IMR-90 (cell line): ENCODE results near the gene SLIT3. TPM values are rescaled to one million over a fixed set of nuclear protein-coding genes. Genes with fewer than 3 reads are reported as not detected.

ENCODE experiments used
- ATAC-seq: fragments of 200-7000 bp; cut with Tn5 transposase; 2 replicates; pipeline ENCODE4 v1.9.1; 2020; ENCODE audit warnings: low read depth, mild to moderate bottlenecking, moderate library complexity
- BruUV-seq: library from RNA; stranded (reverse); fragments of 400-500 nt; replicated peaks from 2 replicates; lab custom pipeline; 2021; lab: Mats Ljungman, UMichigan
- CTCF ChIA-PET: fragments of 300-600 bp; formaldehyde crosslinking; extraction: SDS; loops from one replicate; lab custom pipeline; 2021; ENCODE audit warnings: antibody characterized with exemption; lab: Yijun Ruan, JAX
- POLR2A ChIA-PET: fragments of 300-600 bp; sonication (Branson Sonifier 250); formaldehyde crosslinking; loops from one replicate; lab custom pipeline; 2022; ENCODE audit warnings: antibody characterized with exemption; ENCODE audit not compliant: unreplicated experiment; lab: Charles Lee
- DNase-seq: peaks from one replicate; pipeline ENCODE4 v3.0.0; 2013
- H2AFZ ChIP-seq: replicated peaks from 2 replicates; pipeline ENCODE3; 2013; ENCODE audit warnings: low read length, mild to moderate bottlenecking; ENCODE audit not compliant: poor library complexity
- H2AK5ac ChIP-seq: 2 replicates; pipeline ENCODE4 v1.6.1; 2013; ENCODE audit warnings: low read depth, low read length, inconsistent platforms
- H2AK9ac ChIP-seq: replicated peaks from 2 replicates; pipeline ENCODE3; 2013; ENCODE audit warnings: mild to moderate bottlenecking, low read depth, low read length, moderate library complexity; ENCODE audit not compliant: poor library complexity
- H2BK120ac ChIP-seq: 2 replicates; pipeline ENCODE4 v1.6.1; 2013; ENCODE audit warnings: low read depth, low read length, inconsistent platforms
- H2BK15ac ChIP-seq: 3 replicates; pipeline ENCODE4 v1.6.1; 2013; ENCODE audit warnings: low read depth, low read length, inconsistent platforms
- H2BK20ac ChIP-seq: 2 replicates; pipeline ENCODE4 v1.6.1; 2013; ENCODE audit warnings: low read depth, mild to moderate bottlenecking, inconsistent platforms, low read length, moderate library complexity
- H2BK5ac ChIP-seq: 2 replicates; pipeline ENCODE4 v1.6.1; 2013; ENCODE audit warnings: mild to moderate bottlenecking, low read depth, low read length, inconsistent platforms; ENCODE audit not compliant: poor library complexity, severe bottlenecking
- H3K14ac ChIP-seq: replicated peaks from 2 replicates; pipeline ENCODE4 v1.6.1; 2013; ENCODE audit warnings: low read depth, low read length, inconsistent platforms
- H3K18ac ChIP-seq: 2 replicates; pipeline ENCODE4 v1.6.1; 2013; ENCODE audit warnings: low read depth, low read length, control low read depth
- H3K23ac ChIP-seq: 2 replicates; pipeline ENCODE4 v1.6.1; 2013; ENCODE audit warnings: low read depth, low read length, inconsistent platforms
- H3K27ac ChIP-seq: 2 replicates; pipeline ENCODE4 v1.5.1; 2013; ENCODE audit warnings: mild to moderate bottlenecking, control low read depth, low read length; ENCODE audit not compliant: insufficient read depth
- H3K27me3 ChIP-seq: 2 replicates; pipeline ENCODE4 v1.6.1; 2013; ENCODE audit warnings: low read length; ENCODE audit not compliant: control insufficient read depth, insufficient read depth
- H3K36me3 ChIP-seq: 2 replicates; pipeline ENCODE4 v1.6.1; 2013; ENCODE audit warnings: low read length, mixed read lengths; ENCODE audit not compliant: control insufficient read depth, insufficient read depth
- H3K4ac ChIP-seq: 2 replicates; pipeline ENCODE4 v1.6.1; 2013; ENCODE audit warnings: low read depth, low read length, inconsistent platforms
- H3K4me1 ChIP-seq: 2 replicates; pipeline ENCODE4 v1.6.1; 2013; ENCODE audit warnings: low read length, mixed read lengths; ENCODE audit not compliant: control insufficient read depth, insufficient read depth
- H3K4me2 ChIP-seq: 2 replicates; pipeline ENCODE4 v1.6.1; 2013; ENCODE audit warnings: low read depth, mild to moderate bottlenecking, control low read depth, low read length, moderate library complexity
- H3K4me3 ChIP-seq: 2 replicates; pipeline ENCODE4 v1.5.1; 2013; ENCODE audit warnings: low read depth, mild to moderate bottlenecking, control low read depth, low read length, moderate library complexity; ENCODE audit not compliant: insufficient read depth
- H3K56ac ChIP-seq: 2 replicates; pipeline ENCODE4 v1.6.1; 2013; ENCODE audit warnings: low read length, inconsistent platforms; ENCODE audit not compliant: insufficient read depth; ENCODE audit errors: extremely low read depth
- H3K79me1 ChIP-seq, 2 experiments: 2 replicates each; pipeline ENCODE4 v1.6.1; 2013; ENCODE audit warnings: low read length in 2 of 2, inconsistent platforms in 1 of 2, low read depth in 1 of 2
- H3K9ac ChIP-seq: 2 replicates; pipeline ENCODE4 v1.6.1; 2013; ENCODE audit warnings: low read depth, low read length, control low read depth
- H3K9me1 ChIP-seq: 2 replicates; pipeline ENCODE4 v1.6.1; 2013; ENCODE audit warnings: low read length, inconsistent platforms; ENCODE audit not compliant: insufficient read depth
- H3K9me3 ChIP-seq: 2 replicates; pipeline ENCODE4 v1.6.1; 2013; ENCODE audit warnings: low read length; ENCODE audit not compliant: control insufficient read depth, insufficient read depth
- H4K20me1 ChIP-seq: 2 replicates; pipeline ENCODE4 v1.6.1; 2013; ENCODE audit warnings: low read length, inconsistent platforms; ENCODE audit not compliant: insufficient read depth
- H4K5ac ChIP-seq: 2 replicates; pipeline ENCODE4 v1.6.1; 2013; ENCODE audit warnings: mild to moderate bottlenecking, low read depth, low read length, control low read depth
- H4K8ac ChIP-seq, 2 experiments: 2 replicates each; pipeline ENCODE4 v1.6.1; 2013; ENCODE audit warnings: low read depth in 2 of 2, low read length in 2 of 2, control low read depth in 1 of 2, inconsistent platforms in 1 of 2
- H4K91ac ChIP-seq: 2 replicates; pipeline ENCODE4 v1.6.1; 2013; ENCODE audit warnings: low read depth, low read length, inconsistent platforms; ENCODE audit not compliant: insufficient read depth
- CEBPB ChIP-seq: IDR thresholded peaks from 2 replicates; pipeline ENCODE4 v1.6.1; 2012; ENCODE audit warnings: low read depth, low read length, improper control_type of control experiment
- CTCF ChIP-seq: conservative IDR thresholded peaks from 2 replicates; pipeline ENCODE4 v1.5.1; 2012; ENCODE audit warnings: mild to moderate bottlenecking, low read depth, low read length, improper control_type of control experiment
- MAFK ChIP-seq: IDR thresholded peaks from 2 replicates; pipeline ENCODE4 v1.6.1; 2012; ENCODE audit warnings: low read depth, low read length, improper control_type of control experiment
- POLR2A ChIP-seq: IDR thresholded peaks from 2 replicates; pipeline ENCODE4 v1.6.1; 2012; ENCODE audit warnings: mild to moderate bottlenecking, low read depth, low read length
- RCOR1 ChIP-seq: IDR thresholded peaks from 2 replicates; pipeline ENCODE4 v1.6.1; 2012; ENCODE audit warnings: mild to moderate bottlenecking, low read length, improper control_type of control experiment; ENCODE audit not compliant: insufficient replicate concordance
- SMC3 ChIP-seq: fragments of 150-350 bp; IDR thresholded peaks from 2 replicates; pipeline ENCODE4 v1.6.1; 2016; ENCODE audit warnings: low read depth, mild to moderate bottlenecking, antibody characterized with exemption, low read length, moderate library complexity
- WGBS, 2 experiments: methylation state at CpG; one replicate each; pipeline versions ENCODE4 v1.1.5 to v1.1.7; 2013; ENCODE audit warnings: missing lambda C conversion rate in 2 of 2; ENCODE audit not compliant: insufficient read length in 1 of 2; ENCODE audit errors: extremely low coverage in 2 of 2; 5-methylcytosine and 5-hydroxymethylcytosine counted together
- dilution Hi-C: fragments of 300-500 bp; cut with HindIII; formaldehyde crosslinking; loops from one replicate; pipeline ENCODE4 v1.14.3; 2018; ENCODE audit warnings: low sequenced_read_pairs; ENCODE audit not compliant: unreplicated experiment
- in situ Hi-C: fragments of 300-500 bp; cut with MboI; formaldehyde crosslinking; loops from 3 replicates; pipeline ENCODE4 v1.14.3; 2019; ENCODE audit warnings: low sequenced_read_pairs, inconsistent platforms, mixed read lengths
- intact Hi-C: fragments of 100-400 bp; cut with micrococcal nuclease; formaldehyde crosslinking; loops from 2 replicates; pipeline ENCODE4 v1.10.0; 2022
- polyA plus RNA-seq, 3 experiments: library from polyadenylated mRNA; depleted of rRNA; stranded (reverse); fragments of >200 nt; gene quantifications; 2 replicates each; pipeline ENCODE4 v1.2.3, GENCODE V29; 2012; ENCODE audit warnings: low replicate concordance in 1 of 3
- total RNA-seq: library from RNA; depleted of rRNA; stranded (reverse); fragments of >200 nt; gene quantifications from 2 replicates; pipeline ENCODE4 v1.2.3, GENCODE V29; 2012

SLIT3 gene
- total and polyA plus RNA-seq, 2 of the 4 experiments (the other 2 are of a cell fraction) = 0.18 to 0.50 TPM

DNA sequence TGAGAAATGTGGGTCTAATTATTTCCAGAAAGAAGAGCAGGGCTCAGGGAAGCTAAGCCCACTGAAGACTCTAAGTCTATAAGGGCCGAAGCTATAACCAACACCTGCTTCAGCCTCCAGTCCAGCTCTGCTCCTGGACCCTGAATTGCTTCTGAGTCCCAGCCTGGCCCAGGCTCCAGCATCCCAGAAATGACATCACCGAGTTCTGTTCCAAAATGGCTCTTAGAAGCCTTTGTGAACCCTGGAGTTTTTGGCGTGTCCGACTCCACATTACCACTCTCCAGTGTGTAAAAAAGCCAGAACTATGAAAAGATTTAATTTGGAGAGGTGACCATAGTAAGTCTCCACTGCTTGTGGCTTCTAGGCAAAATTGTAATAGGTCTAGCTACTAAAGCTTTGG lies 289.9 kb downstream of the SLIT3 start:
- Histone ChIP-seq H4K20me1 (no peaks in the 10 kb centered on the region), H3K4me3 (no peak overlapping the region), H2BK15ac (no peak overlapping the region), H4K5ac (no peak overlapping the region), H3K79me1 (no peaks in the 10 kb centered on the region), H2BK20ac (no peak overlapping the region), H3K9me1 (no peaks in the 10 kb centered on the region), H4K8ac (no peak overlapping the region), H4K91ac (no peak overlapping the region), H3K27me3 (no peaks in the 10 kb centered on the region), H3K4me2 (no peak overlapping the region), H2AFZ (no peak overlapping the region), H2BK120ac (no peak overlapping the region), H3K9me3 (no peaks in the 10 kb centered on the region), H3K36me3 (no peaks in the 10 kb centered on the region), H3K56ac (no peak overlapping the region), H3K14ac (no peak overlapping the region), H2BK5ac (no peak overlapping the region), H2AK9ac (no peak overlapping the region), H3K9ac (no peak overlapping the region), H3K4me1 (no peaks in the 10 kb centered on the region), H3K18ac (no peak overlapping the region), H2AK5ac (no peak overlapping the region), H3K27ac (no peak overlapping the region), H3K23ac (no peak overlapping the region), H3K4ac (no peak overlapping the region)
- no peak for DNase-seq
- TF ChIP-seq POLR2A = no peak
- TF ChIP-seq CEBPB = no peak
- no peak for TF ChIP-seq SMC3
- no peak for TF ChIP-seq MAFK
- TF ChIP-seq CTCF = no peak
- no peak for TF ChIP-seq RCOR1
- no peak for ATAC-seq
- dilution Hi-C loops (no loop called here), intact Hi-C loops (no loop called here), in situ Hi-C loops (no loop called here)
- no TSS peak for BruUV-seq
- ChIA-PET CTCF (no interaction called here), POLR2A (no interaction called here)
- WGBS, 2 experiments = no CpG with 5 or more reads among the region's 4 CpGs
